GM18867 (cell line): Measurements from ENCODE around the gene TMEM123.
A peak's percentile ranks its signal among the peaks of the same experiment; 100 is the strongest.

Experiments
- ATAC-seq: cut with Tn5 transposase; IDR thresholded peaks from one replicate; pipeline ENCODE4 v1.9.1; 2021; ENCODE audit warnings: mild to moderate bottlenecking, moderate library complexity; ENCODE audit not compliant: unreplicated experiment

Gene TMEM123

DNA sequence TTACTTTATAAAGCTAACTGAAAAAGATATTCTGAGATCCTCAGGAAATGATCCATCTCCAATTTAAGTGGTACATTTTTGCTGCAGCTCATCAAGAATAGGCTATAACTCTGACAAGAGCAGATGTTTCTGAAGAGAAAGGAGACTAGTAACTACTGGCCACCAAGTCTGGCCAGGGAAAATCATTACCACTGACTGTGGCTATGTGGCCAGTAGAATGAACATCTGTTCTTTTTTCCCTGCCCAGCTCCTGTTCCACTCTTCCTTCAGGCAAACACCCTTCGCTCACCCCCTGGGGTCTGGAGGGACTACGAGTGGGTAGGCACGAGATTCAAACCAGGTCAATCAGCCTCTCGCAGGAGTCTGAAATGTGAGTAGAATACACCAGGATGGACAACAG, 23.9 kb downstream of the TMEM123 start:
- ATAC-seq, result no peak

DNA sequence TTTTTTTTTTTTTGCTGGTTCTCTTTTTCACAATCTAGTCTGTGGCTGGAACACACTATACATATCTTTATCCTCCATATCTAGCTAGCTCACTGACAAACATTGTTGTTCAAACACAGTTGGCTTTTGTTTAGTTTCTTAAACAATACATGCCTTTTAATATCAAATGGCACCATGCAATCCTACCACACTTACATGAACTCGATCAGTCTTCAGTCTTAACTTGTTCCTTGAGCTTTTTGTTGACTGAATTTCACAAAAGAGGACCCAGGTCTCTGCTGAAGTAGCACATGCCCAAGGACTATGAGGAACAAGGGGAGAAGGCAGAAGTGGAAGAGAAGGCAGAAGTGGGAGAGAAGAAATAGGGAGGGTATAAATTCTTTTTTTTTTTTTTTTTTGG, 25.5 kb downstream of the TMEM123 start:
- ATAC-seq, result no peak

DNA sequence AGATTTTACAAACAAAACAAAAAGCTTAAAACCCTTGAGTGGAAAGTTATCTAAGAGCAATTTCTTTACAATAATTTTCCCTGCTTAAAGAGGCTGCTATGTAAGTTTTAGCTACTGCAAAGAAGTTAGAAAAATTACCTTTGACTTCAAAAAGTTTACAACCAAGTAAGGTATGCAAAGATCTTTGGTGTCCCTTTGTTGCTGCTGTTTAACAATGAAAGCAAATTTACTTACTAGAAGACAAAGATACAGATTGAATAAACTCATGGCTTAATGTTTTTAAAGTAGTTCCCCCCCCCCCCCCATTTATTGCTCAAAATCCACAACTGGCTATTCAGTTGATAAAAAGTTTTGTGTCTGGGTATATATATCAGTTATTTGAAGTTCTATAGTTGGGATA, 26.0 kb downstream of the TMEM123 start:
- no peak for ATAC-seq

DNA sequence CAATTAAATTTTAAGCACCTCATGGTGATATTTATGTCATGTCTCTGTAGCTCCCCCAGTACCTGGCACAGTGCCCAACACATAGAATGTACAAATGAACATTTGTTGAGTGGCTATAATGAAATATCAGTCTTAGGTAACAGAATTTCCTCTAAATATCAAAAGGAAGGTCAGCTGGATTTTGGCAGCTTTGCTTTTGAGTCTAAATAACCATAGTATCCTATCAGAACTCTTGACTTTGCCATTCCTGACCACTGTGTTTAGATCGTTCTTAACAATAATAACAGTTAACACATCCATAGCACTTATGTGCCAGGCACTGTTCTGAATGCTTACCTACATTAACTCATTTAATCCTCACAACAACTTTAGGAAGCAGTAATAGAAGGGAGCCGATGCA, 26.6 kb downstream of the TMEM123 start:
- ATAC-seq, result no peak

DNA sequence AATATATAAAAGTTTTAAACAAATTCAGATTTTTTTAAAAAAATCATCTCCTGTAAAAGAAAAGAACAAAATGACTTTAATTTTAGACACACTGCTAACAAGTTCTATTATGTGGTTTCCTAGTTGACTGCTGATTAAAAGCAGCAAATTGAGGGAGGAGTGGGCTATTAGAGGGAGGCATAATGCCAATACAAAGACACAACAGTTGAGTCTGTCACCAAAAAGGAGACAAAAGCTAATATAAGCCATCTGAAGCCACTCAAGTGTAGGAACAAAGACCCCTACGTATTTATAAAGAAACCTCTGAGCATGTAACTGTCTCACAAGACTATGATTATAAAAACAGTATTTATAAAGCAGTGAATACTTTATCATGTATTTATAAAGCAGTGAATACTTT, 28.6 kb downstream of the TMEM123 start:
- no peak for ATAC-seq

DNA sequence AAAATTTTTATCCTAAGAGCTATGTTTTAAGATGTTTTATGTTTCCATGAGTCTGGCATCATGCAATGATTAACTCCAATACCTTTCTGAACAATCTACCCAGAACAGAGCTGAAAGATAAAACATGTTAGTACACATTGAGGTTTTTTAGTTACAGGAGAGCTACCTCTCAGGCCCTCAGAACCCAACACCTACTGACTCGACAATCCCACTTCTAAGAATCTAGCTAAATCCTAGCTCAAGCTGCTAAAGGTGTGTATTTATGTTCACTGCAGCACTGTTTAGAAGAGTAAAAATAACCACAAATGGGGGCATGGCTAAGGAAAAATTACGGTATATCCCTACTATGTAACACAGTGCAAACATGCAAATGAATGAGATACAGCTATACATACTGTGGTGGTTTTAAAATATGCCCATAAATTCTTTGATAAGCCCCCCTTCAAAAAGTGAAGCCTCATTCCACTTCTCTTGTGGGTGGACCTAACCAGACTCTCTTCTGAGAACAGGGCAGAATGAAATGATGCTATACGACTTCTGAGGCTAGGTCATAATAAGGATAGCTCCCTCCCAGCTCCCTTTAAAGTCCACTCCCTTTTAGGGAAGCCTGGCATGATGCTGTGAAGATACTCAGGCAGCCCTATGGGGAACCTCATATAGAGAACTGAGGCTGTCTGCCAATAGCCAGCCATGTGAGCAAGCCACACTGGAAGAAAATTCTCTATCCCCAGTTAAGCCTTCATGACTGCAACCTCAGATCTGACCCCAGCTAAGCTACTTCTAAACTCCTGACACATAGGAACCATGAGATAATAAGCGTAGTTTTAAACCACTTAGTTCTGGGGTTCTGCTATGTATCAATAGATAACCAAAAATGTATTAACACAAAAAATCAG, 29.5 kb downstream of the TMEM123 start:
- no peak for ATAC-seq

DNA sequence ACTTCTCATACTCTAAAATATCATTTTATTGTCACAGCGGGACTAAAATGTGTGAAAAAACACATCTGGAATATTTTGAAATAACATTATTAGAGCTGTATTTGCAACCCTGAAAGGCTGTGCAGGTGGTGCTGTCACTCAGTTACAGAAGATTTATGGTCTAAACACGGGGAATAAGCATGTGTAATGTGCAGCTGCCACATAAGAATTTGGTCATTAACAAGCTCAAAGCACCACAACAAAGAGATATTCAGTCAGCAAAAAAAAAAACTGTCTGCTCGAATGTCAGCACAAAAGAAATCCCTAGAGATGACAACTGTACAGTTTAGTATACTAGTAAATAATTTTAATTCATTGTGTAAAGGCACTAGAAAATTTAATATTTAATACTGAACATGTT, 31.3 kb downstream of the TMEM123 start:
- ATAC-seq, result no peak

DNA sequence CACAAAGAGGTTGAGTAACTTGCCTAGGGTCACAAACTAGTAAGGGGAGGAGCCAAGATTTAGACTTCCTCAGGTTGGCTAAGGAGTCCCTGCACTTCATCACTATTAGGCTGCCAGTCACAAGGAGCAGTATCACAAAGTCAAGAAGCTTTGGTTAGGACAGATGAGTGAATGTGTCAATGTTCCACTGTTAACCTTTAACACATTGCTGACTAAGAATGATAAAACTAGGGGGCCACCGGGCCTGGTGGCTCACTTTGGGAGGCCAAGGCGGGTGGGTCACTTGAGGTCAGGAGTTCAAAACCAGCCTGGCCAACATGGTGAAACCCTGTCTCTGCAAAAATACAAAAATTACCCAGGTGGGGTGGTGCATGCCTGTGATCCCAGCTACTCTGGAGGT, 32.0 kb downstream of the TMEM123 start:
- peak; percentile 80 for ATAC-seq

DNA sequence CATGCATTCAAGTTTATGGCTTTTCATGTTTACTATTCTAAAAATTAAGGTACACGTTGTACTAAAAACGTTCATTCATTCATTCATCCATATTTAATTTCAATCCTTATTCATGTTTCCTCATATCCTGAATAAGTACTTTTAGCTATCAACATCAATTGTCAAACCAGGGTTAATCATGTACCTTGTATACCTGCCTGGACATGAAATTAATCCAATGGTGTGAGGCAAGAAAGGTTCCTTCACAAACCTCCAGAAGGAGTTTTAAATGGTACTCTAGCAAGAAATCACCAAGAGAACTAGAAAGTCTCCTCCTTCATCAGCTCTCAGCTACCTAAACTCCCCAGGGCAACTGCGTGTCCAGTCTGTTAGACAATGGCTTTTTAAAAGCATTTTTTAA, 33.4 kb downstream of the TMEM123 start:
- no peak for ATAC-seq

DNA sequence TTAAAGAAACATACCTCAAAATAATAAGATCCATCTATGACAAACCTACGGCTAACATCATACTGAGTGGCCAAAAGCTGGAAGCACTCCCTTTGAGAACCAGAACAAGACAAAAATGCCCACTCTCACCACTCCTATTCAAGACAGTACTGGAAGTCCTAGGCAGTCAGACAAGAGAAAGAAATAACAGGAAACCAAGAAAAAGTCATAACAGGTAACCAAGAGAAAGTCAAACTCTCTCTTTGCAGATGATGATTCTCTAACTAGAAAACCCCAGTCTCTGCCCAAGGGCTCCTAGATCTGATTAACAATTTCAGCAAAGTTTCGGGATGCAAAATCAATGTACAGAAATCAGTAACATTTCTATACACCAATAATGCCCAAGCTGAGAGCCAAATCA, 35.6 kb downstream of the TMEM123 start:
- no peak for ATAC-seq

DNA sequence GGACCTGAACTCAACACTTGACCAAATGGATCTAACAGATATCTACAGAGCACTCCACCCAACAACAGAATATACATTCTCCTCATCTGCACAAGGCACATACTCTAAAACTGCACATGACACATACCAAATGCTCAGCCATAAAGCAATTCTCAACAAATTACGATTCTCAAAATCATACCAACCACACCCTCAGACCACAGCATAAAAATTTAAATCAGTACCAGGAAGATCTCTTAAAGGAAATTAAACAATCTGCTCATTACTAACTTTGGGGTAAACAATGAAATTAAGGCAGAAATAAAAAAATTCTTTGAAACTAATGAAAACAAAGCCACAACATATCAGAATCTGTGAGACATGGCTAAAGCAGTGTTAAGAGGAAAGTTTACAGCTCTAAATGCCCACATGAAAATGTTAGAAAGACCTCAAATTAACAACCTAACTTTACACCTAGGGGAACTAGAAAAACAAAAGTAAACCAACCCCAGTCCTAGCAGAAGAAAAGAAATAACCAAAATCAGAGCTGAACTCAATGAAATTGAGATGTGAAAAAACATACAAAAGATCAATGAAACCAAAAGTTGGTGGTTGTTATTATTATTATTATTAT, 37.2 kb downstream of the TMEM123 start:
- ATAC-seq, result no peak

DNA sequence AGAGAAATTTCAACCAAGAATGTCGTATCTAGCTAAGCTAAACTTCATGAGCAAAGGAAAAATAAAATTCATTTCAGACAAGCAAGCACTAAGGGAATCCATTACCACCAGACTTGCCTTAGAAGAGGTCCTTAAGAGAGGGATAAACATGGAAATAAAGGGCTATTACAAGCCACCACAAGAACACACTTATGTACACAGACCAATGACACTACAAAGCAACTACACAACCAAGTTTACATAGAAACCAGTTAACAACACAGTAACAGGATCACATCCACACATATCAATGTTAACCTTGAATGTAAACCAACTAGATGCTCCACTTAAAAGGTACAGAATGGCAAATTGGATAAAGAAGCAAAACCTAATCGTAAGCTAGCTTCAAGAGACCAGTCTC, 38.0 kb downstream of the TMEM123 start:
- no peak for ATAC-seq

DNA sequence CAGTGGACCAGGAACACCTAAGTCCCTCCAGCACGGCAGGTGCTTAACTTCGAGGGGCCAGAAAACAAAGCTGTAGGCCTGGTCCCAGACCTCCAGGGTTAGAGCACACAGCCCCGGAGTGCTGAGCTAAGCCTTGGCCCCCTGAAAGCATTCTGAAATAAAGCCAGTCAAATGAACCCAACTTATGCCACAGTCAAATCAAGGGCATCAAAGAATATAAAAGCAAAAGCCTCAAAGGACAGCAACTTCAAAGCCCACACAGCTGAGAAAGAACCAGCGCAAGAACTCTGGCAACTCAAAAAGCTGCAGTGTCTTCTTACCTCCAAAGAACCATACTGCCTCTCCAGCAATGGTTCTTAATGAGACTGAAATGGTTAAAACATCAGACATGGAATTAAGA, 39.1 kb downstream of the TMEM123 start:
- ATAC-seq, result no peak

DNA sequence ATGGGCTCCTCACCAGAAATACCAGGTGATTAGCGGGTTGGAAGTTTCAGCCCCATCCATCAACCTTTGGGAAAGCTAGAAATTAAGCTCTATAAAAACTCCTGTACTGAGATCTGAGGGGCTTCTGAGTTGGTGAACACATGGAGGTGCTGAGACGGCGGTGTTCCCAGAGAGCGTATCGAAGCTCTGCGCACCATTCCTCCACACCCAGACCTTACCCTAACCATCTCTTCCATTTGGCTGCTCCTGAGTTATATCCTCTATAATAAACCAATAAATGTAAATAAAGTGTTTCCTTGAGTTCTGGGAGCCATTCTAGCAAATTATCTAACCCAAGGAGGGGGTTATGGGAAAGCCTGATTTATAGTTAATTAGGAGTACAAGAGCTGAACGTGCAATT, 41.4 kb downstream of the TMEM123 start:
- ATAC-seq, result no peak

DNA sequence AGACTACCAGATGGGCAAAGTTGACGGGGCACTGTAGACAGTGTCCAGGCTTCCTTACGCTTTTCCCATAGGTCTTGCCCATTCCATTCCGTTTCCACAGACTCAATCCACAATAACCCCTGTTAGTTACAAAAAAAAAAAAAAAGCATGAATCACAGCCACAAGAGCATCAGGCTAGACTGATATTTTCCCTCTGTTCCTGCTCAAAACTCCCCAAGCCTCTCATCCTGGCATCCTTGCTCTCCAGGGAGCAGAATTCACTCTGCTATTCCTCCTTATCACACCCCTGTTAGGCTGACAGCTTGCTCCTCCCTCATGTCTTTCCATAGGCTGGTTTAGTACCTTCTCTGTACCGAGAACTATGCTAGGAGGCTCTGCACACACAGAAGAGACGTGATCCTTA, 42.2 kb downstream of the TMEM123 start:
- no peak for ATAC-seq

DNA sequence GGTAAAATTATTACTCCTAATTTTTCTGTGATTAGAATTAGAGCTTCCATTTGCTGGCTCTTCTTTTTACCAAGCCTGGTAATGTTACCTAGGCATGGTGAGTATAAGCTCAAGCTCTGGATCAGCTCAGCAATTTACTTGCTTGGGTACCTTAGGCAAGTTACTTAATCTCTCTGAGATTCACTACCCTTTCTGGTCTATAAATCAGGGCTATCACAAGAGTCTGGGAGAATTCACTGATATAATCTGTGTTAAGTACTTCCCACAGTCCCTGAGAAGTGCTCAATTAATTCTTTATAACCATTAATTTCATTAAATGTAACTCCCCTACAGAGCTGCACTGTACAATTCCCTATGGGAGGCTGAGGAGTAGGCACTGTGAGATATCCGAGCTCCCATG, 44.2 kb downstream of the TMEM123 start:
- ATAC-seq, result no peak

DNA sequence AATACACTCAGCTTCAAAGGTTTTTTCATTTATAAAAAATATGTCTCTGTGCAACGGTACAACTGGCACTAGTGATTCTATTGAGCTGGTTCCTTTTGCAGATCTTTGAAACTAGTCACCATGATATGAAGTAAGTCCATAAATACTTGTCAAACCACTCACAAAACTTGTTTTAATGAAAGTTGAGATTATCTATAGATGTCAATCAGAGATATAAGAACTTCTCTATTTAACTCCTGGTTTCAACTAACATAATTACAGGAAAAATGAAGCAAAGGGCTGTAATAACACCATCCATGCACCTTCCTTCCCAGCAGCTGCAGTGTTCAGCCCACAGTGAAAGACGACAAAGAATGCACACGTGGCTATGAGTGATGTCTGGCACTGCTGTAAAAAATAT, 44.7 kb downstream of the TMEM123 start:
- ATAC-seq, result no peak

DNA sequence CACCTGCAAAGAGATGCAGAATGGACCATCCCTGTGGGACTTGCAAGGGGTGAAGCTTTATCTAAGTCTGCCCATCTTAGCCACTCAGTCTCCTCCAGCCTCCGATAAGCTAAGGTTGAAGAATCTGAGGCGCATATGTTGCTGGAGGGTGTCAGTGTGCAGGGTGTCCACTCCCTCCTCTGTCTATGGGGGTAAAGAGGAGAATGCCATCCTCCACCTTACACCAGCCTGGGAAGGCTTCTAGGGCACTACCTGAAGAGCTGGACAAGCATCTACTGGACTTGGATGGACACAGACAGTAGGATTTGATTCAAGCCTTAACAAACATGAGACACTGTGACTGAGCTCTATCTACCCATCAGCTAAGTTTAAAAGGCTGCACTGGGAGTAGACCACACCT, 46.5 kb downstream of the TMEM123 start:
- ATAC-seq, result no peak

DNA sequence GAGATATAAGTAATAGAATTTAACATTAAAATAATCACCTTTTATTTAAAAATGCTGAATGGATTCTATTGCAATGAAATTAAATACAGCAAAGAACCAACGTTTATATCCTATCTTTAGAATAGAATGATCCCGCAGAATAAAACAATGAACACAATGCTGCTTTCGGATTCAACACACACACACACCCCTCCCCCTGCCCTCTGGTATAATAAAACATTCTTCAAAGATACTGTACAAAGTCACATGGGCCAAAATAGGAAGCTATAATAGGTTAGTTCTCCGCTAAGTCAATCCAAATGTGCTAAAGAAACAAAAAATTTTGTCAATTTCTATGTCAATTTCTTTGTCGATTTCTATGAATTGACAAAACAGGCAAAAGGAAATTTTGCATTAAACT, 47.1 kb downstream of the TMEM123 start:
- ATAC-seq, result no peak

DNA sequence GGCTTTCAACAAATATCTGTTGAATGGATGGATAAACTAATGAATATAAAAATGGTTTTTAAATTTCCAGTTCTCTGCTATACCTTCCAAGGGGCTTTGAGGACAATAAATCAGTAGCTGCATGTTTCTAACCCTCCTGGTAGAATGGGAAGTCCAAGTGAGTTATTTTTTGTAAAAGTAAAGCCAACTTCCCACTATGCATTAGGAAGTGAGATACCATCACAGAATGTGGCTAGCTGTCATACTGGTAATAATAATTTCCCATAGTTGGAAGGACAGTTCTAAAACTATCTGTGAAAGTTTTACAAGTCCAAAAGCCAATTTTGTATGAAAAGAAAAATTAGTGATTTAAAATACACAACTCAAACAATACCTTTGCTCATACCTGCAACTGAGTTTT, 50.0 kb downstream of the TMEM123 start:
- no peak for ATAC-seq

DNA sequence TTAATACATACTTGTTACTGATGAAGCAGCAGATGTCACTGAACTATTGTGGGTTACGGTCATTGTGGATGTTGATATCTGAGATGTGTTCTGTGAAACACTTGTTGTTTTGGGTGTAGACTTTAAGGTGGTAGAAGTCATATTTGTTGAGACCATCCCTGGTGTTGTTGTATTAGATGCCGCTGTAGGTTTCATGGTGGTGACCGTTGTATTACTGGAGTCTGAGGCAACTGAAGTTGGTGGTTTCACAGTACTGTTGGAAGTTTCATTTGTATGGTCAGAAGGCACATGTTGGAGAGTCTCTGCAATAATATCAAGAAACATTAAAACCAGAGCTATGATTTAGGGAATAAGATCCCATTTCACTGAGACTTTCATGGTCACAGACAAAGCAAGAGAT, 50.7 kb downstream of the TMEM123 start:
- ATAC-seq, result no peak

DNA sequence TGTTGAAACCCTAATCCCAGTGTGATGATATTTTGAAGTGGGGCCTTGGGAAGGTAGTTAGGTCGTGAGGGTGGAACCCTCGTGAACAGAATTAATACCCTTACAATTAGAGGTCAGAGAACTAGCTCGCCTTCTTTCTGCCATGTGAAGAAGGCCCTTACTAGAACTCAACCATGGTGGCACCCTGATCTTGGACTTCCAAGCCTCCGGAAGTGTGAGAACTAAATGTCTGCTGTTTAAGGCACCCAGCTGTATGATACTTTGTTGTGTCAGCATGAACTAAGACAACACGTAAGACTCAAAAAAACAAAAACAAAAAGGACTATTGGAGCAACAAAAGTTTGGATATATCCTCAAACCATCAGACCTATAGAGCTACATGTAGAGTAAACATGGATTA, 52.0 kb downstream of the TMEM123 start:
- no peak for ATAC-seq

DNA sequence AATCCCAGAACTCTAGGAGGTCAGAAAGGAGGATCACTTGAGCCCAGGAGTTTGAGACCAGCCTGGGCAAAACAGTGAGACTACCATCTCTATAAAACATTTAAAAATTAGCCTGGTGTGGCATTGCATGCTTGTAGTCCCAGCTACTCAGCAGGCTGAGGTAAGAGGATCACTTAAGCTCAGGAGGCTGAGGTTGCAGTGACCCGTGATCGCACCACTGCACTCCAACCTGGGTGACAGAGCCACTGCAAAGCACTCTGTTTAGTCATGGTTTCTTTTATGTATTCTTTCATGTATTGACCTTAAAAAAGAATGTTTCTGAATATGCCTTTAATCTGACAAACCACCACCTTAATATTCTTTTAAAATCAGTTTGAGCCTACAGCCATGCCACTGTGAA, 53.4 kb downstream of the TMEM123 start:
- no peak for ATAC-seq
